ENCODE measurements around the gene SVBP.

GRCh38 chr1:42847721-42848460 is 30.7 kb upstream of the SVBP start:
- TF ChIP-seq GATA2 (IDR thresholded peaks at IDR 0.05; ENCODE audit: low read depth, low read length) (no peak), GATA3 (IDR thresholded peaks at IDR 0.05; ENCODE audit: low read depth, low read length) (no peak)
